ENCODE measurements around the gene TMEM238.

TMEM238 gene

DNA sequence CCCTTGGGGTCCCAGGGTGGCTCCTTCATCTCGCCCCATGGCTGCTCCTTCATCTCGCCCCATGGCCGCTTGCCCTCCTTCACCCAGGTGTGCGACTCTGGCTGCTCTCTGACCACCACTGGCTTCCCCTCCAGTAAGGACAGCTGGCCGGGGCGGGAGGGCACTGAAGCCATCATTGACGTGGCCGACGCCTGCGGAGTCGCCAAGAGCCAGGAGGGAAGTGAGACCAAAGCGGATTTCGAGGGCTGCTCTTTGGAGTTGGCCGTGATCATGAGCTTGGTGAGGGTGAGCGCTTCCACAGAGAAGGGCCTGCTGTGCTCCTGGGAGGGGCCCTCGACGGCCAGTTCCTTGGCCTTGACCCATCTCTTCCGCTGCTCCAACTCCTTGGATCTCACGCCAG, 25.6 kb downstream of the TMEM238 start:
- no peak for DNase-seq (ENCODE audit: low spot score)

DNA sequence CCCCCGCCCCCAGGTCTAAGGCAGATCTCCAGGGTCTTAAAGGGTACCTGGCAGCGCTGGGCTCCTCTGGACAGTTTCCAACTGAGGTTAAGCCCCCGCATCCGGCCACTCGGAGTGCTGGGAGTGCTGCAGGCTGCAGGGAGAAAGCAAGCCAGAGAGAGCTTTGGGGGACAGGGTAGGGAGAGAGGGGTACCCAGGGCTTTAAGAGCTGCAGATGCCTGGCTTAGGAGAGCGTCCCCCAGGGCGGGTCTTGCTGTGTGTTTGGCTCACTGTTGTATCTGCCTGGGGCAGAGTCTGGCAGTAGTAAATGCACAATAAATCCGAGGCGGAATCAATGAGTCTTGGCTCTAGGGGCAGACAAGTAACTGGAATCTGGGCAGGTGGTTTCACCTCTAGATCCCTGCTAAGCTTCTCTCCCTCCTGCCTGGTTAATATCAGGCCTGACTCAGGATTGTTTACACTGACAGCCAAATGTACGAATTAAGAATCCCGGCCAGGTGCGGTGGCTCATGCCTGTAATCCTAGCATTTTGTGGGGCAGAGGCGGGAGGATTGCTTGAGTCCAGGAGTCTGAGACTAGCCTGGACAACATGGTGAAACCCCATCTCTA, 28.8 kb downstream of the TMEM238 start:
- no peak for DNase-seq (ENCODE audit: low spot score)

DNA sequence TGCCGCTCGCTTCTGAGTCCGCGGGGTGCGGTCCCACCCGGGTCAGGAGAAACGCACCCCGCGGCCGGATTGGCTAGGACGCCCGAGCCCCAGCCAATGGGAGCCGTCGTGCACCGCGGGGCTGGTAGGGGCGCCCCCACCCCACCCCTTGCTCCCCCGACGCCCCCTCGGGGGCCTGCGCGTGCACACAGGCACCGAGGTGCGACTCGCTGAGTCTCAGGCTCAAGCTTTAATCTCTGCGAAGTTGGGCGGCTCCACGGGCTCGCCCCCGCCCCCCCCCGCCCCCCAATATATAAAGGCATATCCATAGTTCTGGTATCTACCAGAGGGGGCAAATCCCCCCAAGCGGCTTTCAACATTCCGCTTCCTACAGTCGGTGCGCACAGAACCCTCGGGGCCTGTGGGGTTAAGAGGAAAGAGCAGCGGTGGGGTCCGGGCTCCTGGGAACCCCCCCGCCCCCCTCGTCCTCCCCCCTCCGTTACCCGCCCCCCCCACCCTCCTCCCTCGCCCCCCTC, 29.3 kb downstream of the TMEM238 start, which contains the start of gene COX6B2:
Gene COX6B2 (minus strand): TSS at position 22 of the 515 bp plus-strand sequence. CDS start 198 bp downstream, outside the sequence.
- no peak for DNase-seq (ENCODE audit: low spot score)

DNA sequence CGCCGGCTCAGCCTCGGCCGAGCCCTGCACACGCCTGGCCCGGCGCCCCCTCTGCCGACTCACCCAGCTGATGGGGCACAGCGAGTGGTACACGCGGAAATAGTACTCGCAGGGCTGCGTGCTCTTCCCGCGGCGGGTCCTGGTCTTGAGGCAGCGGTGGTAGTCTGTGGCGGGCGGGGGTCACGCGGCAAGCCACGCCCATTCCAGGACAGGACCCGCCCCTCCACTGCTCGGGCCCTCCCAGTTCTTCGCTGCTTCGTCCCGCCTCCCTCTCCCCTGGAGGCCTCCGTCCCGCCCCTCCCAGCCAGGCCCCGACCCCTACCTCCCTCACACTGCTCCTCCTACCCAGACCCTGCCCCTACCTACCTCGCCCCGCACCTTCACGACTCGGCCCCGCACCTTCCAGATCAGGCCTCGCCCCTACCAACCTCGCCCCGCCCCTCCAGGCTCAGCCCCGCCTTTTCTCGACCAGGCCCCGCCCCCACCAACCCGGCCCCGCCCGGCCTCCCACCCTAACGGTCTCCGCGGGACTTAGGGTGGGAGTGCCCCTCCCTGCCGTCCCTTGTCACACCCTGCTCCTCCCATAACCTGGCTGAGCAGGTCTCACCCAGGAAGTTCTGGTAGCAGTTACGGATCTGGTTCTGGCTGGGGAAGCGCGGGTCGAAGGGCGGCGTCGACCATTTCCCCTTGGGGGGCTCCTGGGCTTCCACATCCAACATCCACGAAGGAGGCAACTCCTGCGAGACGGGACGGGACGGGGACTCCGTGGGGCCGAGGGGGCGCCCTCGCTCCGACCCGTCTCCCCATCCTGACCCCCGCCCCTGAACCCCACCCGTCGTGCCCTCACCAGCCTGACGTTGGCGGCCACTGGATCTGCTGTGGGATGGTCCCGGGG, 30.0 kb downstream of the TMEM238 start:
- DNase-seq (ENCODE audit: low spot score) = no peak

DNA sequence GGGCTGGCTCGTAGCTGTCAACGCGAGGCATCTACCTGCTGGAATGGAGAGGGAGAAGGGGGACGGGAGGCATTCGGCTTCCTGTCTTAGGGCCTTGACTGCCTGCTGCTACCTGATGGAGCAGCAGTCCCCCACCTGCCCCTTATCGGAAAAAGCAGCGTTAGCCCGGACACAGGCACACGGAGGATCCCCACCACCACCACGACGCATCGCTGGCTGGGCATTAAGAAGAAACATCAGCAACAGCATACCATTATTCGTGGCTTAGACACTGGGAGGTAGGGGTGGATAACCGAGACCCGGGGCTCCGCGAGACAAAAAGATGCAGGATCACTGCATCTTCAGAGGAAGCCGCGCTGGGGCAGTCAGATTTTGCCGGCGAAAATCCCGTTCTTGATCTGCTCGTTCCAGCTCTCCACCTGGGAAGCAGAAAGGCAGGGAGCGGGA, 30.7 kb downstream of the TMEM238 start:
- DNase-seq (ENCODE audit: low spot score) = no peak

DNA sequence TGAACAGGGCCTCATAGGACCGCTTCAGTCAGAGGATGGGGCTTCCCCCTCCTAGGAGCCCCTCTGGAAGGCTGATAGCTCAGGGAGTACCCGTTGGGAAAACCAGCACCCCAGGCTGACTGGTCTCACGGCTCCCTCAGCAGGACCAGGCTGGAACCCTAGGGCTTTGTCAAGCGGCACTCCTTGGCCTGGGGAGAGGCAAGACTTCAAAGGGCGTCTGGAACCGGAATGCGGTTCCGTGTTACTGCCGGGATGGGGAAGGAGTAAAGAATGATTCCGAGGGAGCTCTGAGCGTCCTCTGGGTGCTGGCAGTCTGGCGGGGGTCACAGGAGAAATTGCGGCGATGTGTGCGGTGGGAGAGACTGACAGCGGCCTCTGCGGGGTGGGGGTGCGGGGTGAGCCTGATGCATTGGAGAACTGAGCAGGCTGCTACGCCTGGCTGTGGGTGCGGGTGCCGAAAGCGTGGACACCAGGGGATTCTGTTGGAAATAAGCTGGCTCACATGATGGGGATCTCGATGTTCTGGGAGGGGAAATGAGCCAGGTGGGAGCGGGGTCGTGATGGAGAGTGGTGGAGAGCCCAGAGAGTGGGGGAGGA, 31.4 kb downstream of the TMEM238 start:
- no peak for DNase-seq (ENCODE audit: low spot score)

DNA sequence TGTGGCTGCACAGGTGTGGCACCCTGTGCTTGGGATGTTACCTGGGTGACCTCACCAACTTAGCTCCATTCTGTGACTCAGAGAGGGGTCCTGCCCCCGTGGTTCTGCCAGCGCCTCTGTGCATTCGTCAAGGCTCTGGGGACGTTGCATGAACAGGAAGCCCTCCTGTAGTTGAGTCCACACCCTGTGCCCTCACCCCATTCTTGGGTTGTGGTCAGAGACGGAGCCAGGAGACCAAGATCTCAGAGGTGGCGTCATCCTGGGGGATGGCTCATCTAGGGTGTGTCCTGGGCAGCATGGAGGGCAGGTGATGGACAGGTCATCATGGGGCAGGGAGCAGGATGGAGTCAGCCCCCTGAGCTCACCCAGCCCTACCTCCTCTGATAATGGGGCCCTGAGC, 32.1 kb downstream of the TMEM238 start:
- DNase-seq (ENCODE audit: low spot score) = no peak

DNA sequence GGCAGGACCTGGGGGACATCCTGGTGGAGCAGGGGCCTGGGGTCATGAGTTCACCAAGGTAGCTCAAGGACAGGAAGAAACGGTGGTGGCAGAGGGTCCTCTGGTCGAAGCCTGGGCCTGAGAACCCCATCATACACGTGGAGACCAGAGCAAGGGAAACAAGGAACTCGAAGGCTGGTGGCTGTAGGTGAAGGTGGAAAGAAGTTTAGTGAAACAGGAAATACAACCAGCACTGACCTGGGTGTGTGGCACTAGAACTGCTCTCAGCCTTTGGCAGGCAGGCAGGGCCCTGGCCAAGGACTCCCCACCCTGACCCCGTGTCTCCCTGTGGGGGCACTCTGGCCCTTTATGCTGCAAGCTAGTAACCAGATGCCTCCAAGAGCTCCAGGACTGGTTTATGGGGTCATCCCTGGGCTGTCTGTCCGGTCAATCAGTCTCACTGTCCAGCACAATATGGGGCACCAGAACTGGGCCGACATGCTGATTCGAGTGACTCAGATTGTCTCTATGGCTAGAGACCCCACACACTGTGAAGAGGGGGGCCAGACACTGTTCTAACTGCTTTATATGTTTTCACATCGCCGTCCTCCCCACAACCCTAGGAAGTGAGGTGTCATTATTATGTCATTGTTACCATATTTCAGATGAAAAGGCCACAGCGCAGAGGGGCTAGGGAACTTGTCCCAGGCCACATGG, 33.3 kb downstream of the TMEM238 start:
- DNase-seq (ENCODE audit: low spot score) = no peak

DNA sequence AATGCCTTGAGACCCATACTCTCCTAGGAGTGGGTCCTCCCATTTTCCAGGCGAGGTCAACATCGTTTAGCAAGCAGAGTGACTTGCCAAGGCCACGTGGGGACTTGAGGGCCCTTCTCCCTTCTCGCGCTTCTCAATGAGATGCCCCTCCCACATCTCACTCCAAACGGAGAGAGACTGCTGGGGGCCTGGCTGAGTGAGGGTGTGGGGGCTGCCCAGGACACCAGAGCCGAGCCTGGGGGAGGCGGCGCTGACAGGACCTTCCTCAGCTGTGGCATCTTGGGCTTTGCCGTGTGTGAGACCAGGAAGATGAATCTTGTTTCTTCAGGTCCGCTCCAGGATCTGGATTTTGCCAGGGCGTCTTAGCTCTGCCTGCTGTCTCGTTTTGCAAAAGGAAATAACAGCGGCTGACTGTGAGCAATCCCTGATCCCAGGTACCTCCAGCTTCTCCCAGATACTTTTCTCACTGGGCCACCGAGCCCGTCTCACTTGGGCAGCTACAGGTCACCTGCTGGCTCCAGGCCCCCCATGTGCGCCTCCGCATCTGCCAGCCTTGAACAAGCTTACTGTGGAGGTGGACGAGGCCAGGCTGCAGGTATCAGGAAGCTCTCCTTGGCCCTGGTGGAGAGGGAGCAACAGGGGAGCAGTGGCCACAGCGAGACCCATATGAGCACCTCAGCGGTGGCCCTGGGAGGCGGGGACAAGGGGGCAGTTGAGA, 35.6 kb downstream of the TMEM238 start:
- DNase-seq (ENCODE audit: low spot score) = peak; percentile 59

DNA sequence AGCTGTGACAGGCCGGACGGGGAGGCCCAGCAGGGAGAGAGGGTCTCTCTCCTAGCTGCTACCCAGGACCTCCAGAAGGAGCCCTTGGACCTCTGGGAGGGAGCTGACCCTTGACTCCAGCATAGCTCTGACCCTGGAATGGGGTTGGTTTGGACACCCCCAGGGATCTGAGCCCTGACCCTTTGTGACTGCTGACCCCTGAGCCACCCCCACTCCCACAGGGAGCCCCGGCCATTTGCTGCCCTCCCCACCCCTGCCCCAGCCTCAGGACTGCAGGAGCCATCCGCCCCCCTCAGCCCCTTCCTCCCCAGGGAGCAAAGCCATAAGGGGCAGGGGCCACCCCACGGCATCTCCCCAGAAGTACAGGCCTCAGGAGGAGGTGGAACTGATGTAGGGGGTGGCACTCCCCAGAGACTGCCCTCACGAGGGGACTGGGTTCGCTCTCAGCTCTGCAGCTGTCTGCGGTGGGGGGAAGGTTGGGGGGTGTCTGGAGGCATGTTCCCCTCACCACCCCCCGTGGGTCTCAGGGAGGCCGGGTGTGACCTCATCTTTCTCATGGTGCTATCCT, 36.6 kb downstream of the TMEM238 start:
- no peak for DNase-seq (ENCODE audit: low spot score)

DNA sequence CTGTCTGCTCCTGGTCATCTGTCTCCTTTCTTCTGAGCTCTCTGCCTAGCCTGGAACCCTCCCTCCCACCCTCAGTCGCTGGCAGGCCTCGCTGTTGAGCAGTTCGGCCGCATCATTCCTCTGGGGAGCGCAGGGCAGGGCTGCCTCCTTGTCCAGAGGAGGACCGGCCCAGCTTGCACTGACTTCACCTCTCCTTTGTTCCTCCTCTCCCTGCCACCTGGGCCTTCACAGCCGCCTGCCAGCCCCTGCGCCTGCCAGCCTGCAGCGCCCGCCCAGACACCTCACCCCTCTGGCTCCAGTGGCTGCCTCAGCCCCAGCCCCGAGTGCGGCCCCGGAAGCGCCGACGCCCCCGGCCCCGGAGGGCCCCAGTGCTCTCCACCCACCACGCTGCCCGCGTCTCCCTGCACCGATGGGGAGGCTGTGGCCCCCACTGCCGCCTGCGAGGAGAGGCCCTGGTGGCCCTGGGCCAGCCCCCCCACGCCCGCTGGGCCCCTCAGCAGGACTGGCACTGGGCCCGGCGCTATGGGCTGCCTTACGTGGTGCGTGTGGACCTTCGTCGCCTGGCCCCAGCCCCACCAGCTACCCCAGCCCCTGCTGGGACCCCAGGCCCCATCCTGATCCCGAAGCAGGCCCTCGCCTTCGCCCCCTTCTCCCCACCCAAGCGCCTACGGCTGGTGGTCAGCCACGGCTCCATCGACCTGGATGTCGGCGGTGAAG, 37.2 kb downstream of the TMEM238 start:
- no peak for DNase-seq (ENCODE audit: low spot score)

DNA sequence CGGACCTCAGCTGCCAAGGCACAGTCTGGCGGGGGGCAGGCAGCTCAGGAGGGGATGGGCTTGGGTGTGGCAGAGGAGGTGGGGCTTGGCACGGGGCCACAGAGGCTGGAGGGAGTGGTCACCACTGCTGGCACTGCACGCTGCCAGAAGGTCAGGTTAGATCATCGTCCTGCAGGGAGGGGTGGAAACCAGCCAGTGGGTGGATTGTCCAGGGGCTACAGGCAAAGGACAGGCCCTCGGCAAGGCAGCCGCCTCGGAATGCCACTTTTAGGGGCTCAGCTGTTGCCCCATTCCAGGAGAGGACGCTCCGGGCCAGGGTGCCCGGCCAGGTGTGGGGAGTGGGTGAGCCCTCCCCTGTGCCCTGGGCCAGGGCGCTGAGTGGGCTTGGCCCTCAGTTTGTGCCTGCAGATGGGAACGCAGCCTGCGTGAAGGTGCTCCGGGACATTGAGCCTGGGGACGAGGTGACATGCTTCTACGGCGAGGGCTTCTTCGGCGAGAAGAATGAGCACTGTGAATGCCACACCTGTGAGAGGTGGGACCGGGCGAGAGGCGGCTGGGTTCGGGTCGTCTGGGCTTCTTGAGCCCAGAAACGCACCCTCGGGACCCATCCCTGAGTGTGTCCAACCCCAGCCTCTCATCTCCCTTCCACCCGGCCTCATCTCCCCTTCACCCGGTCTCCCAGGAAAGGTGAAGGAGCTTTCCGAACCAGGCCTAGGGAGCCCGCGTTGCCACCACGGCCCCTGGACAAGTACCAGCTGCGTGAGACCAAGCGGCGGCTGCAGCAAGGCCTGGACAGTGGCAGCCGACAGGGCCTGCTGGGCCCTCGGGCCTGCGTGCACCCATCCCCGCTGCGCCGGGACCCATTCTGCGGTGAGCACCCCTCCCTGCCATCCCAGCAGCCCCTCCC, 38.0 kb downstream of the TMEM238 start:
- DNase-seq (ENCODE audit: low spot score) = peak; percentile 80

DNA sequence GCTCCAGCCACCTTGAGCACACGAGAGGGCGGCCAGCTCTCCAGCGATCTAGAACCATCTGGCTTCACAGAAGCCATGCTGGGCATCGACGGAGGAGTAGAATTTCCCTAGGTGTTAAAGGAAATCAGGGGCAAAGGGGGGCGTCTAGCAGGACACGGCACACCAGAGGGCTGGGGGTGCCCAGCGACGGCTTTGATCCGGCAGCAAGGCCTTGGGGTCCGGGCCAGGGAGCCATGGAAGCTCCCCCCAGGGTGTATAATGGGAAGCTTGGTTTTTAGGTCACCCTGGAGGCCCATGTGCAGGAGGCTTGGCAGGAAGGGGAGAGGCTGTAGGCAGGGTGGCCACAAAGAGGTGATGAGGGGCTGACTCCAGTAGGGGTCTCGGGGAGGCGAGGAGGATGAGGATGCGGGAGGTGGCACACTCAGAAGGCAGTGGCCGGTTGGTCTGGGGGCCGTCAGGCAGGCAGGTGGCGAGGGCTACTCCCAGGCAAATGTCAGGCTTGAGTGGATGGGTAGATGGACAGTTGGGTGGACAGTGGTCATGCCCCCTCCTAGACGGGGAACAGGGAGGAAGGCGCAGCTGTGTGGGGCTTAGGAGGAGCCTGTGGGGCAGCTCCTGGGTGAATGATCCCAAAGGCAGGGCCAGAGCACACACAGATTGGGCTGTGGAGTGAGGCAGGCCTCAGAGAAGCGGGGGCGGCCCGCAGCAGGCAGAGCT, 38.8 kb downstream of the TMEM238 start:
- no peak for DNase-seq (ENCODE audit: low spot score)

DNA sequence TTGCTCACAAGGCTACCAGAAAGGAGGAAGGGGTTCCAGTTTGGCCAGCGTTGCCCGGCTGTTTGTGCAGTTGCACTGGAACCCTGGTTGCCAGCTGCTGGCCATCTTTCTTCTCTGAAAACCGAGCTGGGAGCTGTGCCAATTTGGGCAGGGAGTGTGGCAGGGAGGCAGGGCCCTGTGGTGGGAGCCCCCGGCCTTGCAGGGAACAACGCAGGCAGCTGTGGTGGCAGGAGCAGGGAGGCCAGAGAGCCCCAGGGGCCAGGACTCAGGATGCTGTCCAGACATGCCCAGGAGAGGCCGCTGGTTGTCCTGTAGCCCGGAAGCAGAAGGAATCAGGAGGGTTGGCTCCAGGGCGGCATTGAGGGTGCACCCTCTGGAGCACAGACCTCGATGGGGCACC, 39.6 kb downstream of the TMEM238 start:
- no peak for DNase-seq (ENCODE audit: low spot score)

DNA sequence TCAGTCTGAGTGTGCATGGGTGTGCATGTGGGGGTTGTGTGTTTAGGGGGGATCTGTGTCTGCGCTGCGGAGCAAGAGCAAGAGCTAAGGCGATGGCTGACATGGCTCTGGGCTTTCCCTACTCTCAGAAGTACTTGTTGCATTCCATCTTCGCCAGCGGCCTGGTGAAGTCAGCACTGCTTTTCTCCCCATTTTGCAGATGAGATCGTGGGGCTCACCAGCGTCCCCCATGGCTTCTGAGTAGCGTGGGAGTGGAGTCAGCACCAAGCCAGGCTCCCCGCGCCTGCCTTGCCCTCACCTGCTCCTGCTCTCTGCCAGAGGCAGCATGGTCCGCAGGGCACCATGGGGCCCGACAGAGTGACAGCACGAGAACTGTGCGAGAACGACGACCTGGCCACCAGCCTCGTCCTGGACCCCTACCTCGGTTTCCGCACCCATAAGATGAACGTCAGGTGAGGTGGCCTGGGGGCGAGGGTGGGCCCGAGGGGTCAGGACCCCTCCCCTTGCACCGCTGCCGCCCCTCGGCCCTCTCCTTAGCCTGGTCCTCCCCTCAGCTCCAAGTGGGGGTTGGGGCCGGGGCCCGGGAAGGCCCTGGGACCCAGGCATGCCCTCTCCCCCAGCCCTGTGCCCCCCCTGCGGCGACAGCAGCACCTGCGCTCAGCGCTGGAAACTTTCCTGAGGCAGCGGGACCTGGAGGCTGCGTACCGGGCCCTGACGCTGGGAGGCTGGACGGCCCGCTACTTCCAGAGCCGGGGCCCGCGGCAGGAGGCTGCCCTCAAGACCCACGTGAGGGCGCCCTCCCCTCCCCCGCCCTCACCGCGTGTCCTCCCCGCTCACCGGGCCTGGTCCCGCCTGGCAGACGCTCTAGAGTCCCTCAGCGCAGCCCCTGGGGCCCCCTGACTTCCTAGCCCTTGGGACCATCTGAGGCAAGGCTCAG, 42.2 kb downstream of the TMEM238 start:
- DNase-seq (ENCODE audit: low spot score) = no peak

DNA sequence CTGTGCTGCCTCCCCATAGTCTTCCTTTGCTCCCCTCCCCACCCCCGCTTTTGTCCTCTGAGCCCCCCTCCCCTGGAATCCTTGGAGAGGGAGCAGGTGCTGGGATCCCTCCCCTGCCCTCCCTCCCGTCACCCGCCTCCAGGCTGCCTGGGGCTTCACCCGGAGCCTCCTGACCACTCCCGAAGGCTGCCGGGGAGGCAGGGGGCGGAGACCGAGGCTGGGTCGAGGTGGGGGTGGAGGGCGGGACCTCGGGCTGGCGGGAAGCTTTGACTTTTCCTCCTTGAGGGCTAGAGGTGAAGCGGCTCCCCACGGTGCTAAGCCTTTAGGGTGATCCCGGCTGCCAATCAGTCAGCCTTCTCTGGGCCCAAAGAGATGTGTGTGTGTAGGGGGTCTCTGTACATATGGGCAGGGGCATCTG, 42.9 kb downstream of the TMEM238 start:
- DNase-seq (ENCODE audit: low spot score) = peak; percentile 82

DNA sequence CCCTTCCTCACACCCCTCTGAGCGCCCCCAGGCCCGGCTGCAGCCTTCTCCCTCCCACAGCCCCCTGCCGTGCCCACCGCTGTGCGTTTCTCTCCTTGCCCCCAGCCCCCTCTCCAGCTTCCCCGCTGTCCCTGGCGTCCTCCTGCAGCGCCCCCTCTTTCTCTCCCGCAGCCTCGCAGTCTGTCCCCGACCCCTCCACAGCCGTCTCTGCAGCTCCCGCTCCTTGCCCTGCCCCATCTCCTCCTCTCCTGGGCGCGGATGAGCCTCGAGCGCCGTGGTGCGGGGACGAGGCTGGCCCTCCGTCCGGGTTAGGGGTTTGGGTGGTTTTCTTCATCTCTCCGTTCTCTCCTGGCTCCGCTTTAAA, 43.3 kb downstream of the TMEM238 start:
- DNase-seq (ENCODE audit: low spot score) = no peak

All from left forelimb (tissue), 1 donor.